ENCODE data around the gene LMOD1.

DNA sequence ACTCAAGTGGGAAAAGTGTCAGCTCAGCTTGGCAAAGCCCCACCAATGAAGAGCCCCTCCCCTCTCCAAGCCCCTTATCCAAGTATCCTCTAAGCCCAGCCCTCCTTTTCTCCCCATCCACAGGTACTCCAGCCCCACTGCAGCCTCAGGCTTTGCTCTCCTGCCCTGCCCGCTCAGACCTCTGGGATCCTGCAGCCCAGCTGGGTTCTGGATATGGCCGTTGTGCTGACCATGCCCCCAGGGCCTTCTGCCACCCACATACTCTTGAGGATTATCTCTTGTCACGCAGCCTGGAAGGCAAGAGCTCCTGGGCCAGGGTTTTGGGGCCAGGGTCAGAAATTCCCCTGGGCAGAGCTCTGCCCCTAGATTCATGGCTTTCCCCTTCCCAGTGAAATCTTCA, 52.9 kb downstream of the LMOD1 start:
- TF ChIP-seq CTCF (IDR thresholded peaks at IDR 0.05) (no peak), EZH2phosphoT487 (IDR thresholded peaks at IDR 0.05) (no peak), EZH2 (IDR thresholded peaks at IDR 0.05) (no peak)
